ENCODE data around the gene FFAR3. TPM values are rescaled to one million over a fixed set of nuclear protein-coding genes. Genes with fewer than 3 reads are reported as not detected.

The FFAR3 gene
- total and polyA plus RNA-seq, 9 of the 15 experiments (the other 6 are each of a cell fraction or from before 2014, with no cell fraction given) = not detected

DNA sequence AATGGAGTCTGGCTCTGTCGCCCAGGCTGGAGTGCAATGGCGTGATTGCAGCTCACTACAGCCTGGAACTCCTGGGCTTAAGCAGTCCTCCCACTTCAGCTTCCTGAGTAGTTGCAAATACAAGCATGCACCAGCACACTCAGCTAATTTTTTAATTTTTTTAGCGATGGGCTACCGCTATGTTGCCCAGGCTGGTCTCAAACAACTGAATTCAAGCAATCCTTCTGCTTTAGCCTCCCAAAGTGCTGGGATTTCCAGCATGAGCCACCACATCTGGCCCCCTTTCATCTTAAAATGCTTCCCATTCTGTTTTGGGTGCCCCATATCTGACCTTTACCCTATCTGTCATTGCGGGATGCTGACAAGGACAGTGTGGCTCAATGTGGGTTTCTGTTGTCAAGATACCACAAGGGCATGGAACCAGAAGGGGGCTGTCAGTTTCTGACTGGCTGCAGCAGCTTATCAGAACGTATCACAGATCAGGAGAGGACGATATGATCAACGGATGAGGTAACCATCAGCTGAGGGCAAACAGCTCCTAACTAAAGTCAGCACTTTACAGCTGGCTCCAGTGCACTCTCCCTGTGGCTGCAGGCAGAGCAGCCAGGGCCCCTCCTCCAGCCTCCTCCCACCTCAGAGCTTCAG is 45.0 kb downstream of the FFAR3 start (continued):
- TF ChIP-seq MAZ (CRISPR knock-in tag; conservative IDR thresholded peaks at IDR 0.05 in 1 of 2, IDR thresholded peaks at IDR 0.05 in 1 of 2) = 0 out of 4 replicates have a peak, but pooled peaks of 1 of the 2 experiments have one; percentile 32
- TF ChIP-seq HNRNPH1 (optimal IDR thresholded peaks at IDR 0.05; ENCODE audit: low read depth, low read length) = no peak
- TF ChIP-seq ATF7 (IDR thresholded peaks at IDR 0.05) = peak; percentile 74; the same call in 1 of the 2 replicates
- TF ChIP-seq ETS2 (tag; IDR thresholded peaks at IDR 0.05; ENCODE audit: borderline replicate concordance, poor library complexity, severe bottlenecking) = no peak
- TF ChIP-seq TARDBP (IDR thresholded peaks at IDR 0.05) = no peak
- 0 out of 2 replicates have a peak, but pooled peaks have one; percentile 18 for TF ChIP-seq JUN (IDR thresholded peaks at IDR 0.05; ENCODE audit: borderline replicate concordance, low read depth, low read length)
- TF ChIP-seq JUN (CRISPR knock-in tag; IDR thresholded peaks at IDR 0.05; ENCODE audit: borderline replicate concordance) = no peak
- TF ChIP-seq MAFG (tag; conservative IDR thresholded peaks at IDR 0.05) = no peak
- TF ChIP-seq MYC (IDR thresholded peaks at IDR 0.05; ENCODE audit: low read depth, low read length) = no peak
- TF ChIP-seq MYC (CRISPR knock-in tag; IDR thresholded peaks at IDR 0.05; ENCODE audit: borderline replicate concordance, low read depth) = no peak
- TF ChIP-seq, protein P1, sequence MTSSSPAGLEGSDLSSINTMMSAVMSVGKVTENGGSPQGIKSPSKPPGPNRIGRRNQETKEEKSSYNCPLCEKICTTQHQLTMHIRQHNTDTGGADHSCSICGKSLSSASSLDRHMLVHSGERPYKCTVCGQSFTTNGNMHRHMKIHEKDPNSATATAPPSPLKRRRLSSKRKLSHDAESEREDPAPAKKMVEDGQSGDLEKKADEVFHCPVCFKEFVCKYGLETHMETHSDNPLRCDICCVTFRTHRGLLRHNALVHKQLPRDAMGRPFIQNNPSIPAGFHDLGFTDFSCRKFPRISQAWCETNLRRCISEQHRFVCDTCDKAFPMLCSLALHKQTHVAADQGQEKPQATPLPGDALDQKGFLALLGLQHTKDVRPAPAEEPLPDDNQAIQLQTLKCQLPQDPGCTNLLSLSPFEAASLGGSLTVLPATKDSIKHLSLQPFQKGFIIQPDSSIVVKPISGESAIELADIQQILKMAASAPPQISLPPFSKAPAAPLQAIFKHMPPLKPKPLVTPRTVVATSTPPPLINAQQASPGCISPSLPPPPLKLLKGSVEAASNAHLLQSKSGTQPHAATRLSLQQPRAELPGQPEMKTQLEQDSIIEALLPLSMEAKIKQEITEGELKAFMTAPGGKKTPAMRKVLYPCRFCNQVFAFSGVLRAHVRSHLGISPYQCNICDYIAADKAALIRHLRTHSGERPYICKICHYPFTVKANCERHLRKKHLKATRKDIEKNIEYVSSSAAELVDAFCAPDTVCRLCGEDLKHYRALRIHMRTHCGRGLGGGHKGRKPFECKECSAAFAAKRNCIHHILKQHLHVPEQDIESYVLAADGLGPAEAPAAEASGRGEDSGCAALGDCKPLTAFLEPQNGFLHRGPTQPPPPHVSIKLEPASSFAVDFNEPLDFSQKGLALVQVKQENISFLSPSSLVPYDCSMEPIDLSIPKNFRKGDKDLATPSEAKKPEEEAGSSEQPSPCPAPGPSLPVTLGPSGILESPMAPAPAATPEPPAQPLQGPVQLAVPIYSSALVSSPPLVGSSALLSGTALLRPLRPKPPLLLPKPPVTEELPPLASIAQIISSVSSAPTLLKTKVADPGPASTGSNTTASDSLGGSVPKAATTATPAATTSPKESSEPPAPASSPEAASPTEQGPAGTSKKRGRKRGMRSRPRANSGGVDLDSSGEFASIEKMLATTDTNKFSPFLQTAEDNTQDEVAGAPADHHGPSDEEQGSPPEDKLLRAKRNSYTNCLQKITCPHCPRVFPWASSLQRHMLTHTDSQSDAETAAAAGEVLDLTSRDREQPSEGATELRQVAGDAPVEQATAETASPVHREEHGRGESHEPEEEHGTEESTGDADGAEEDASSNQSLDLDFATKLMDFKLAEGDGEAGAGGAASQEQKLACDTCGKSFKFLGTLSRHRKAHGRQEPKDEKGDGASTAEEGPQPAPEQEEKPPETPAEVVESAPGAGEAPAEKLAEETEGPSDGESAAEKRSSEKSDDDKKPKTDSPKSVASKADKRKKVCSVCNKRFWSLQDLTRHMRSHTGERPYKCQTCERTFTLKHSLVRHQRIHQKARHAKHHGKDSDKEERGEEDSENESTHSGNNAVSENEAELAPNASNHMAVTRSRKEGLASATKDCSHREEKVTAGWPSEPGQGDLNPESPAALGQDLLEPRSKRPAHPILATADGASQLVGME (CRISPR knock-in tag; IDR thresholded peaks at IDR 0.05) = peak; percentile 54; the same call in 1 of the 2 replicates
- peak in 1 of 2 experiments; percentile 23; a peak in 1 of 4 replicates for TF ChIP-seq RCOR1 (IDR thresholded peaks at IDR 0.05; ENCODE audit: borderline replicate concordance in 1 of 2, low read depth in 2 of 2, low read length in 2 of 2)
- TF ChIP-seq ZNF140 (CRISPR knock-in tag; IDR thresholded peaks at IDR 0.05) = no peak
- TF ChIP-seq SOX6 (IDR thresholded peaks at IDR 0.05) = no peak; the same call in 1 of the 2 replicates
- peak; percentile 52; the same call in 1 of the 2 replicates for TF ChIP-seq CTBP1 (IDR thresholded peaks at IDR 0.05; ENCODE audit: borderline replicate concordance)
- TF ChIP-seq POLR2H (tag; IDR thresholded peaks at IDR 0.05; ENCODE audit: low read depth) = no peak
- no peak for TF ChIP-seq CCNT2 (IDR thresholded peaks at IDR 0.05; ENCODE audit: borderline replicate concordance, extremely low read depth, insufficient read length, low read depth, low read length)
- TF ChIP-seq EGR1 (conservative IDR thresholded peaks at IDR 0.05) = no peak
- TF ChIP-seq ZKSCAN8 (CRISPR knock-in tag; IDR thresholded peaks at IDR 0.05) = no peak
- TF ChIP-seq PHF8 (IDR thresholded peaks at IDR 0.05; ENCODE audit: borderline replicate concordance, low read length) = no peak
- TF ChIP-seq MYBL2 (IDR thresholded peaks at IDR 0.05; ENCODE audit: low read depth) = no peak
- TF ChIP-seq MYBL2 (CRISPR knock-in tag; IDR thresholded peaks at IDR 0.05; ENCODE audit: borderline replicate concordance) = no peak
- peak; percentile 60 for TF ChIP-seq JUND (IDR thresholded peaks at IDR 0.05; ENCODE audit: borderline replicate concordance, low read depth, low read length)
- peak; percentile 63; the same call in 1 of the 3 replicates for TF ChIP-seq JUND (tag; IDR thresholded peaks at IDR 0.05; ENCODE audit: borderline replicate concordance, low read depth, low read length)
